Nephron (organoid): ENCODE results near the gene CRISP2.
"Not testable (repeated sequence)": the region's sequence is repeated elsewhere in the genome, so short reads cannot be mapped to it uniquely, and the experiment has no call there.

ENCODE experiments used
- H3K27ac Mint-ChIP-seq, 3 experiments: 2 replicates each; pipeline ENCODE4 v1.8.0; 2020; ENCODE audit warnings: mixed read lengths in 3 of 3, mild to moderate bottlenecking in 2 of 3, moderate library complexity in 1 of 3
- H3K27me3 Mint-ChIP-seq: 2 replicates; pipeline ENCODE4 v1.8.0; 2021; ENCODE audit warnings: low read depth, mild to moderate bottlenecking, moderate library complexity, mixed read lengths
- H3K36me3 Mint-ChIP-seq: 2 replicates; pipeline ENCODE4 v1.8.0; 2020; ENCODE audit warnings: low read depth, mixed read lengths
- H3K4me1 Mint-ChIP-seq: 2 replicates; pipeline ENCODE4 v1.8.0; 2020; ENCODE audit warnings: mixed read lengths
- H3K4me3 Mint-ChIP-seq, 3 experiments: 2 replicates each; pipeline ENCODE4 v1.8.0; 2020; ENCODE audit warnings: mild to moderate bottlenecking in 3 of 3, mixed read lengths in 3 of 3, moderate library complexity in 2 of 3
- H3K9me3 Mint-ChIP-seq: 2 replicates; pipeline ENCODE4 v1.8.0; 2020; ENCODE audit warnings: mixed read lengths
- TF ChIP-seq, protein P1 (sequence below), 3 experiments: fragments of 200-600 bp; sonication (generic); IDR thresholded peaks; one replicate each; pipeline ENCODE4 v1.5.0; 2021; ENCODE audit warnings: antibody characterized with exemption in 3 of 3; ENCODE audit not compliant: unreplicated experiment in 3 of 3

Gene CRISP2

DNA sequence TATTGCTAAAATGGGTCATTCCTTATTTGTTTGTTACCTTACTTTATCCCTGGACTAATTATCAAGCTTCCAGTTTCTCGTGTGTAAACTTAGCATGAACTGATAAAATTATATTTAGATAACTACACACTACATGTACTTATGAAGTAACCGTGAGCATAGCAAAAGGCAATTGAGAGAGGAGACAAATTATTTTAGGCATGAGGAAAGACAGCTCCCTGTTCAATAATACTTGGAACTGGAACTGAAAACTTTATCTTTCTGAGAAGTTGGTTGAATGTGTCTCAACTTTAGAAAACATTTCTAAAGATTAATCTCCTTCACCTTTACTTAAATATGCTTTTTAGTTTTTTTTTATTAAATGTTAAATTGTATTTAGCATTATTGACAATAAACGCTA, 19.4 kb upstream of the CRISP2 start:
- no peak overlapping the region for H3K27ac Mint-ChIP-seq
- TF ChIP-seq, protein P1, sequence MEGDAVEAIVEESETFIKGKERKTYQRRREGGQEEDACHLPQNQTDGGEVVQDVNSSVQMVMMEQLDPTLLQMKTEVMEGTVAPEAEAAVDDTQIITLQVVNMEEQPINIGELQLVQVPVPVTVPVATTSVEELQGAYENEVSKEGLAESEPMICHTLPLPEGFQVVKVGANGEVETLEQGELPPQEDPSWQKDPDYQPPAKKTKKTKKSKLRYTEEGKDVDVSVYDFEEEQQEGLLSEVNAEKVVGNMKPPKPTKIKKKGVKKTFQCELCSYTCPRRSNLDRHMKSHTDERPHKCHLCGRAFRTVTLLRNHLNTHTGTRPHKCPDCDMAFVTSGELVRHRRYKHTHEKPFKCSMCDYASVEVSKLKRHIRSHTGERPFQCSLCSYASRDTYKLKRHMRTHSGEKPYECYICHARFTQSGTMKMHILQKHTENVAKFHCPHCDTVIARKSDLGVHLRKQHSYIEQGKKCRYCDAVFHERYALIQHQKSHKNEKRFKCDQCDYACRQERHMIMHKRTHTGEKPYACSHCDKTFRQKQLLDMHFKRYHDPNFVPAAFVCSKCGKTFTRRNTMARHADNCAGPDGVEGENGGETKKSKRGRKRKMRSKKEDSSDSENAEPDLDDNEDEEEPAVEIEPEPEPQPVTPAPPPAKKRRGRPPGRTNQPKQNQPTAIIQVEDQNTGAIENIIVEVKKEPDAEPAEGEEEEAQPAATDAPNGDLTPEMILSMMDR (IDR thresholded peaks at IDR 0.05; ENCODE audit: unreplicated experiment in 3 of 3) = no peak
- H3K36me3 Mint-ChIP-seq = no peaks in the 10 kb centered on the region
- H3K27me3 Mint-ChIP-seq = no peaks in the 10 kb centered on the region
- no peaks in the 10 kb centered on the region for H3K4me1 Mint-ChIP-seq
- no peaks in the 10 kb centered on the region for H3K9me3 Mint-ChIP-seq
- no peak overlapping the region for H3K4me3 Mint-ChIP-seq

DNA sequence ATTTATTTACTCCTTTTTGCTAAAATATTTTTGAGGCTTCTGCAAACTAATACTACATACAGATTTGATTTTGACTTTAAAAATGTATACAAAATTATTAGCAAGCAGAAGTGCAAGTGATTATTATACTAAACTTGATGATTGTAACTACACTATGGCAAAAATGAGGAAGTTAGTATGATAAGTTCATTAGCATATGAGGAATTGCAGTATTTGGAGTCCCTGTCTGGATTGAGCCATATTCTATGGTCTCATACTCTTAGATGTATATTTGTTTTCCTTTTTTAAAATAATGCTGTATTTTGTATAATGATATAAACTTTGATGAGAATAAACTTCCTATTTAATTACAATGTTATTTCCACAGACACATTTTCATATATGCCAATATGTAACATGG, 16.9 kb upstream of the CRISP2 start:
- TF ChIP-seq, protein P1 (IDR thresholded peaks at IDR 0.05; ENCODE audit: unreplicated experiment in 3 of 3) = no peak
- Mint-ChIP-seq H3K27ac (no peak overlapping the region), H3K27me3 (no peaks in the 10 kb centered on the region), H3K36me3 (no peaks in the 10 kb centered on the region), H3K4me3 (no peak overlapping the region), H3K4me1 (no peaks in the 10 kb centered on the region), H3K9me3 (peaks cover 4% of the 10 kb centered on the region)

DNA sequence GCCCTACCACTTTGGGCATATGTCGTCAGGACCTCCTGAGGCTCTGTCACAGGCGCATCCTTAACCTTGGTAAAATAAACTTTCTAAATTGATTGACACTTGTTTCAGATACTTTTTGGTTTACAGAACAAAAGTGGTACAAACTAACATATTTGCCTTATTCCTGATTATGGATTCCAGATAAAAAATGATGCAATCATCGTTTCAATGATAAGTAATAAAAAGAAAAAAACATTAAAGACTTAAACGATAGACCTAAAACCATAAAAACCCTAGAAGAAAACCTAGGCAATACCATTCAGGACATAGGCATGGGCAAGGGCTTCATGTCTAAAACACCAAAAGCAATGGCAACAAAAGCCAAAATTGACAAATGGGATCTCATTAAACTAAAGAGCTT, 10.6 kb upstream of the CRISP2 start:
- not testable (repeated sequence) for H3K27me3 Mint-ChIP-seq, H3K4me3 Mint-ChIP-seq, H3K27ac Mint-ChIP-seq, H3K36me3 Mint-ChIP-seq, H3K4me1 Mint-ChIP-seq
- H3K9me3 Mint-ChIP-seq = peaks cover 13% of the 10 kb centered on the region

DNA sequence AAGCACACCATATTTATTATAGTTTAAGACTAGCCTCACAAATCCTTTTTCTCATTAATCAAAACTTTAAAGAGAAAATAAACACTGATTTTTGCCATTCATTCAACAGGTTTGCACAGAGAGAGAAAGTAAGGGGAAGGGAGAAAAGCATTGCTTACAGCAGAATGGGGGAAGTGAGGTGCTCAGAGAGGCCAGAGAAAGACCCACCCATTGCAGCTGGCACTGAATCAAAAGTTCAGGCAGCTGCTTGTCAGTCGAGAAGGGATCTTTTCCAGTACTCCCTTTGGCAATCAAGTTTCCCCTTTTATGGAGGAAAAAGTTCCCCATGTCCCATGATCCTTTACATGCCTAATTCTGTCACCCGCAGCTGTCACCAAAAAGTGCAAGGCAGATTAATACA, 8.0 kb upstream of the CRISP2 start:
- H3K4me3 Mint-ChIP-seq = no peak overlapping the region
- TF ChIP-seq, protein P1 (IDR thresholded peaks at IDR 0.05; ENCODE audit: unreplicated experiment in 3 of 3) = no peak
- no peaks in the 10 kb centered on the region for H3K4me1 Mint-ChIP-seq
- H3K27me3 Mint-ChIP-seq = no peaks in the 10 kb centered on the region
- no peak overlapping the region for H3K27ac Mint-ChIP-seq
- H3K9me3 Mint-ChIP-seq = peaks cover 17% of the 10 kb centered on the region
- H3K36me3 Mint-ChIP-seq = no peaks in the 10 kb centered on the region

DNA sequence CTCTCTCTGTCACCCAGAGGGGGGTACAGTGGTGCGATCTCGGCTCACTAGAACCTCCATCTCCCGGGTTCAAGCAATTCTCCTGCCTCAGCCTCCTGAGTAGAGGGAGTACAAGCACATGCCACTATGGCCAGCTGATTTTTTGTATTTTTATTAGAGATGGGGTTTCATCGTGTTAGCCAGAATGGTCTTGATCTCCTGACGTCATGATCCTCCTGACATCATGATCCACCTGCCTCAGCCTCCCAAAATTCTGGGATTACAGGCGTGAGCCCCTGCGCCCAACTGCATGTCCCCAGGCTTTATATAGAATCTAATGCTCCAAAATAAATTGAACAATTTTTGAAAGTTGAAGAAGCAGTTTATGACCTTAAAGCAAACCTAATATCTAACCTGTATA, 7.0 kb upstream of the CRISP2 start:
- peaks cover 13% of the 10 kb centered on the region for H3K9me3 Mint-ChIP-seq
- no peak overlapping the region for H3K27ac Mint-ChIP-seq
- no peaks in the 10 kb centered on the region for H3K36me3 Mint-ChIP-seq
- TF ChIP-seq, protein P1 (IDR thresholded peaks at IDR 0.05; ENCODE audit: unreplicated experiment in 3 of 3) = no peak
- H3K4me1 Mint-ChIP-seq = no peaks in the 10 kb centered on the region
- no peaks in the 10 kb centered on the region for H3K27me3 Mint-ChIP-seq
- no peak overlapping the region for H3K4me3 Mint-ChIP-seq

DNA sequence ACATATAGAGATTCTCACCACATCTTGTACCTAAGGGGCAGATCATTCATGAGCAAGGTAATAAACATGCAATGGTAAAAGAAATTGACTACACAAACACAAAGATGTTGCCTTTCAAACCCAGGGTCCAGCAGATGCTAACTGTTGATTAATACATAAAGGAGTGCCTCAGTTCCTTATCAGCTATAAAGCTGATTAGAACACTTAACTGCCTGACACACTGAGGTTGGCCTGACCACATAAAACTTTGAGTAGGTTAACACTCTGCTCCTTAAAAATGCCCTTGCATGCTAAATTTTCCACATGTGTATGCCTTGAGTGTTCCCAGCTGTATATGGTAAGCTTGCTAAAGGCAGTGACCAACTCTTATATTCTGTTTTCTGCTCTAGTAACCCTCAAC, 14.9 kb downstream of the CRISP2 start:
- Mint-ChIP-seq H3K4me3 (no peak overlapping the region), H3K9me3 (peaks cover 6% of the 10 kb centered on the region), H3K4me1 (no peaks in the 10 kb centered on the region), H3K27me3 (no peaks in the 10 kb centered on the region), H3K27ac (no peak overlapping the region), H3K36me3 (no peaks in the 10 kb centered on the region)
- TF ChIP-seq, protein P1 (IDR thresholded peaks at IDR 0.05; ENCODE audit: unreplicated experiment in 3 of 3) = no peak
